GM21447 (cell line): ENCODE measurements around the gene CROCC.
"Not testable (repeated sequence)": the region's sequence is repeated elsewhere in the genome, so short reads cannot be mapped to it uniquely, and the experiment has no call there.

Experiments used
- ATAC-seq: cut with Tn5 transposase; IDR thresholded peaks from one replicate; pipeline ENCODE4 v1.9.1; 2021; ENCODE audit not compliant: unreplicated experiment

Gene CROCC

GRCh38 chr1:16921391-16922185 lies at the start of gene CROCC:
Gene CROCC (plus strand): TSS chr1:16921931. CDS start chr1:16922019, 88 bp downstream.
- no peak for ATAC-seq

GRCh38 chr1:16872152-16873075 lies 49.3 kb upstream of the CROCC start:
- ATAC-seq: not testable (repeated sequence)

GRCh38 chr1:16873076-16873879 lies 48.5 kb upstream of the CROCC start:
- not testable (repeated sequence) for ATAC-seq

GRCh38 chr1:16874968-16875765 lies 46.6 kb upstream of the CROCC start:
- not testable (repeated sequence) for ATAC-seq

- ATAC-seq: not testable (repeated sequence)
Observed at GRCh38 chr1:16881742-16882141, 40.0 kb upstream of the CROCC start.

DNA sequence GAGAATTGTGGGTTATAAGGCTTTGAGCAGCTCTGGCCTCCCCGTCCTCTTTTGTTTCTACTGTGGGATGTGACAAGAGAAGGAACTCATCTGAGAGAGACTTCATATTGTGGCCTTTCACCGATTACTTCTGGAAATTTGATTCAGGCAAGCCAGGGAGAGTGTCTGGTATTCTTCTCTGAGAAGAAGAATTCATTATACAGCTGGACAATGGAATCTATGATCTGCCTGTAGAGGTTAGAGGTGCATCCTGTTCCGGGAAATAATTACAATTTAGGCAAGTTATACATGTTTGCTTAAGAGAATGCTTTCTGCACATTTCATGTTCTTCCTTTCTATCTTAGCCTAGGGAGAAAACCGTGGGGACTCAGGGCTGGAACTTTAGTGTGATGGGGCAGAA lies 38.7 kb upstream of the CROCC start:
- no peak for ATAC-seq

DNA sequence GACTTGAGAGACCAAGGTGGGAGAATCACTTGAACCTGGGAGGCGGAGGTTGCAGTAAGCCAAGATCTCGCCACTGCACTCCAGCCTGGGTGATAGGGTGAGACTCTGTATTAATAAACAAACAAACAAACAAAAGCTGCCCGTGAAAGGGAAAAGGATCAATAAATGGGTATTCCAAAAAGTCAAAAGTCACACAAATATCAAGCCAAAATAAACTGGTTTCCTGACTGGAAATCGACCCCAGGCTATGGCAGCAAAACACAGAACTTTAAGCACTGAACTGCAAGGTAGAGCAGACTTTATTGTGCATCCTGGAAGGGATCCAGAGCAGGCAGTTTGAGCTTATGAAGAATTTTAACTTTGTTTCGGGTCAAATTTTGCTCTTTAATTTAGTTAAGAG lies 37.2 kb upstream of the CROCC start:
- ATAC-seq: not testable (repeated sequence)

DNA sequence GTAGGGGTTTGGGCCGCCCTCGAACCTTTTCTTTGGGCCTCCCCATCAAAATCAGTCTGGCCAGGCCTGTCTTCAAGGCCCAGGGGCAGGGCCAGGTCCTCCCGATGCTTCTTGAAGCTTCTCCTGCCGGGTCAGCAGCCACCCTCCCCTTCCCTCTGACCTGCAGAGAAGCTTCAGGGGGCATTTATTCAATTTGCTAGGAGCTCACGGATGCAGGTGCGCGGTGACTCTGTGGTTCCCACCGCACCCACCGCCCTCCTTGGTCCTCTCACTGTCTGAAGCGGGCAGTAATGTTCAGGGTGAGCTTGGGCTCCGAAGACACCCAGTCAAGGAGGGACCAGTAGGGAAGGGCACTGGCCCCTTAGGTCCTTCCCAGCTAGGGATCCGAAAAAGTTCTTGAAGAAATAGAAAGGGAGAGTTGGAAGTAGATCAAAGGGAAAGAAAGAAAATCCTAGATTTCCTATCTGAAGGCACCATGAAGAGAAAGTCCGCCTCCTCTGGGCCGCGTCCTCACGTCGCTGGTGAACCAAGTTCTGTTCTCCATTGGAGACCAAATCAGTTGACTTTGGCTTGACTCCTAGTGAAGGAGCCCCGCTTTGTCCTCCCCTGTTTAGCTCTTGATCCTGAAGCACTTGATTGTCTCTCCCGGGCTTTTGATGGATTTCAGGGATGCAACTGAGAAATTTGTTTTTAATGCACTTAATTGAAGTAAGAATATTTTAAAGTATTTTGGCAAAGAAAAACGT lies 34.7 kb upstream of the CROCC start:
- no peak for ATAC-seq

DNA sequence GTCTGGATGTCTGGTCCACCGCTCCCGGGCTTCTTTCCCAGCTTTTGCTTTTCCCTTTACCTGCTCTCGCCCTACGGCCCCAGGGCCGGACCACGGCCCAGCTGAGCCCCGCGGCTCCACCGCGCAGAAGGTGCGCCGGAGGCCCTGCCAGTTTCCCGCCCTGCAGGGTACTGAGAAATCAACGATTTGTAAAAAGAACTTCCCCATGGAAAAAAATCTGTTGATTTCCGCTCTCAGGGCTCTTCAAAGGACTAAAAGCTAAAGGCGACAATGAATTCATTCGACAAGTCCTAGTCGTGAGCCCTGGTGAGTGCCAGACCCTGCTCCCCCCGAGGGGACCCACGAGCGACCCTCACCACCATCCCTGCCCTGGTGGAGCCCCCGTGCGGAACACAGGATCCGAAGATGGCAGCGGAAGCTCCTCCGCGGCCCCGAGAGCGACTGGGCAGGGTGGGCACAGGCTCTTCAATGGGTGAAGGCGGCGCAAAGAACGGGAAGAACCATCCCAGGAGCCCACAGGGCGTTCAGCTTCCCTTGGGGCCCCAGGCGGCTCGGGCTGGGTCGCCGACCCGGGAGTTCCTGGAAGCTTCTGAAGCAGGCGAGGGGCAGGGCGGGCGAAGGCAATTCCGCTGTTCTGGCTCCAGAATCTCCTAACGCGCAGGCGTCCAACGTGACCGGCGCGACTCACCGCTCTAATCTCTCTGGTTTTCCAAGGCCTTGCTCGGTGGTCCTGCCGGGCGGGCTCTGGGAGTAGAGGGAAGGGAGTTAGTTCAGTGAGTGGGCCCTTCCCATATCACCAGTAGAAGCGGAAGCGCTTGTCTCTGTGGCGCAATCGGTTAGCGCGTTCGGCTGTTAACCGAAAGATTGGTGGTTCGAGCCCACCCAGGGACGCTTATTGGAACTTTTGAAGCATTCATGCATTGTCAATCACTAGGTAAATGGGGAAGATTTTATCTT lies 32.6 kb upstream of the CROCC start:
- no peak for ATAC-seq

GRCh38 chr1:16890539-16891021 lies 31.2 kb upstream of the CROCC start:
- ATAC-seq: not testable (repeated sequence)

- not testable (repeated sequence) for ATAC-seq
Observed at GRCh38 chr1:16891057-16891456, 30.7 kb upstream of the CROCC start.

GRCh38 chr1:16892978-16893525 lies 28.7 kb upstream of the CROCC start:
- ATAC-seq: not testable (repeated sequence)

DNA sequence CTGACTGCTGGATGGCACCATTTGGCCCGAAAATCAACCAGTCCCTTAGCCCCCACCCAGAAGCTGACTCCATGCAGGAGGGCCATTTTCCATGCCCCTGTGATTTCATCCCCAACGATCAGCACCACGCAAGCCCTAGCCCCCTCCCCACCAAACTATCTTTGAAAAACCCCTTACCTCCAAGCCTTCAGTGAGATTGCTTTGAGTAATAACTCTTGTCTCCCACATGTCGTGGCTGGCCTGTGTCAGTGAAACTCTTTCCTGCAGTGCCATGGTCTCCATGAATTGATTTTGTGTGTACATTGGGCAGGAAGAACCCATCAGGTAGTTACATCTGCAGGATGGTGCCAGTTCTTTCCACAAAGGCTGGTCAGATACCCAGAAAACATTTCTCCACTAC lies 27.9 kb upstream of the CROCC start:
- ATAC-seq: not testable (repeated sequence)

- not testable (repeated sequence) for ATAC-seq
Observed at GRCh38 chr1:16894338-16894737, 27.4 kb upstream of the CROCC start.

DNA sequence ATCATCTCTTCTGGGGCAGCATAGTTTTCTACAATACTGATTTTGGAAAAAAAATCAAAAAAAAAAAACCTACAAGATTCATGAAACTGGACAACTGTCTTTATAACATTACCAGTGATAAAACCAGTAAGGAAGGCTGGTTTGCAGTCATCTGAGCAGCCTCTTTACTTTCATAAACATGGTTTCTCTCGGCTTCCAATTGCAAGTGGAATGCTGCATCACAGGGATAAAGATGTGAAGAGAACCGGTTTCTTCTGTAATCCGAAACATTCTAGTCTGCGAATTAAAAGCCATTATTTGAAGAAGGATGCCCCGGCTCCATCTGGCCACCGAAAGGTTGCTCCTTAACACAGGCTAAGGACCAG lies 26.5 kb upstream of the CROCC start:
- not testable (repeated sequence) for ATAC-seq

DNA sequence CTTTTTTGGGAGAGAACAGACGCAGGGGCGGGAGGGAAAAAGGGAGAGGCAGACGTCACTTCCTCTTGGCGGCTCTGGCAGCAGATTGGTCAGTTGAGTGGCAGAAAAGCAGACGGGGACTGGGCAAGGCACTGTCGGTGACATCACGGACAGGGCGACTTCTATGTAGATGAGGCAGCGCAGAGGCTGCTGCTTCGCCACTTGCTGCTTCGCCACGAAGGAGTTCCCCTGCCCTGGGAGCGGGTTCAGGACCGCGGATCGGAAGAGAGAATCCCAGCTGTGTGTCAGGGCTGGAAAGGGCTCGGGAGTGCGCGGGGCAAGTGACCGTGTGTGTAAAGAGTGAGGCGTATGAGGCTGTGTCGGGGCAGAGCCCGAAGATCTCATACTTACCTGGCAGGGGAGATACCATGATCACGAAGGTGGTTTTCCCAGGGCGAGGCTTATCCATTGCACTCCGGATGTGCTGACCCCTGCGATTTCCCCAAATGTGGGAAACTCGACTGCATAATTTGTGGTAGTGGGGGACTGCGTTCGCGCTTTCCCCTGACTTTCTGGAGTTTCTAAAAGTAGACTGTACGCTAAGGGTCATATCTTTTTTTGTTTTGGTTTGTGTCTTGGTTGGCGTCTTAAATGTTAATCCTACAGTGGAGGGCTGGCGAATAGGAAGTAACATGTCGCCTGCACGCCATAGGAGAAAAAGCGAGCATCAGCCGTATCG lies 26.0 kb upstream of the CROCC start, which contains the start of gene RNU1-2:
TSS of gene RNU1-2 (plus strand) at position 383 of the 718 bp plus-strand sequence.
- peak; percentile 99 for ATAC-seq
